ENCODE measurements around the gene VSIG1. TPM values are rescaled to one million over a fixed set of nuclear protein-coding genes. Genes with fewer than 3 reads are reported as not detected.

Gene VSIG1
- total RNA-seq, 1 donor from 2014 or later = 1.3 TPM

- POLR2A ChIA-PET = no interaction called here
- no peak overlapping the region for H3K4me3 Mint-ChIP-seq
- DNase-seq = no peak
- CTCF ChIA-PET = no interaction called here
- no peak for TF ChIP-seq CTCF (IDR thresholded peaks at IDR 0.05)
- intact Hi-C loops (cut with micrococcal nuclease) = no loop called here
- ATAC-seq (ENCODE audit: low read depth) = no peak
- no peaks in the 10 kb centered on the region for H3K9me3 Mint-ChIP-seq
- H3K27ac Mint-ChIP-seq = no peak overlapping the region
- no peaks in the 10 kb centered on the region for H3K27me3 Mint-ChIP-seq
- H3K4me1 Mint-ChIP-seq = peaks cover 21% of the 10 kb centered on the region
- no peaks in the 10 kb centered on the region for H3K36me3 Mint-ChIP-seq (ENCODE audit: low read depth)
These were observed 16.0 kb upstream of the VSIG1 start for GRCh38 chrX:108028854-108029253.

GRCh38 chrX:108029928-108030711 is 14.7 kb upstream of the VSIG1 start:
- peak; percentile 21 for ATAC-seq (ENCODE audit: low read depth)
- intact Hi-C loops (cut with micrococcal nuclease) = no loop called here
- H3K27me3 Mint-ChIP-seq = no peaks in the 10 kb centered on the region
- no peaks in the 10 kb centered on the region for H3K36me3 Mint-ChIP-seq (ENCODE audit: low read depth)
- no peak for DNase-seq
- no peak for TF ChIP-seq CTCF (IDR thresholded peaks at IDR 0.05)
- H3K4me3 Mint-ChIP-seq = no peak overlapping the region
- ChIA-PET POLR2A (no interaction called here), CTCF (interaction anchor here (1.2 kb wide), 1 partner anchor 9 kb away, joined by 6 read pairs; no protein-coding TSS in a partner anchor)
- H3K4me1 Mint-ChIP-seq = peaks cover 21% of the 10 kb centered on the region
- H3K27ac Mint-ChIP-seq = peak overlapping the region; percentile 56
- no peaks in the 10 kb centered on the region for H3K9me3 Mint-ChIP-seq

DNA sequence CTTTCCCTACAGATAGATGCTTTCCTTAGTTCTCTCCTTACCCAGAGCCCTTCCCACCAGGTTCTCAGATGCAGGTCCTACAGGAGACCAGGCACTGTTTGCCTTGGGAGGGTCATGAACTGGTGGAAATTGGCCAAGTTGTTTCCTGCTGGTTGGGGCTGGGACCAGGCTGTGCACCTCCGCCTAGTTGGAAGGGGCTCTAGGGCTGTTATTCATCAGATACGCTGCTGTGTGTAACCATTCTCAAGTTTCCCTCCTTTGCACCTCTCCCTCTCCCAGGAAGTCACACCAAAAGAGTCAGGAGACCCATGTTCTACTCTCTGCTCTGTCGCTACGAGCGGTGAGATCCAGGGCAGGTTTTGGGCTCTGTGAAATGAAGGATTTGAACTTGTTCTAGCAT is 11.9 kb upstream of the VSIG1 start:
- H3K4me1 Mint-ChIP-seq = peaks cover 13% of the 10 kb centered on the region
- intact Hi-C loops (cut with micrococcal nuclease) = no loop called here

GRCh38 chrX:108033890-108034289 is 11.0 kb upstream of the VSIG1 start:
- no peaks in the 10 kb centered on the region for H3K9me3 Mint-ChIP-seq
- peaks cover 9% of the 10 kb centered on the region for H3K4me1 Mint-ChIP-seq
- no peak overlapping the region for H3K27ac Mint-ChIP-seq
- no peaks in the 10 kb centered on the region for H3K36me3 Mint-ChIP-seq (ENCODE audit: low read depth)
- peaks cover 2% of the 10 kb centered on the region for H3K27me3 Mint-ChIP-seq
- ChIA-PET CTCF (no interaction called here), POLR2A (no interaction called here)
- ATAC-seq (ENCODE audit: low read depth) = no peak
- TF ChIP-seq CTCF (IDR thresholded peaks at IDR 0.05) = no peak
- no peak for DNase-seq
- intact Hi-C loops (cut with micrococcal nuclease) = no loop called here
- no peak overlapping the region for H3K4me3 Mint-ChIP-seq

More for the DNA sequence above, 11.9 kb upstream of the VSIG1 start:
- POLR2A ChIA-PET = no interaction called here
- ATAC-seq (ENCODE audit: low read depth) = no peak
- DNase-seq = no peak
- TF ChIP-seq CTCF (IDR thresholded peaks at IDR 0.05) = no peak
- CTCF ChIA-PET = no interaction called here
- H3K9me3 Mint-ChIP-seq = no peaks in the 10 kb centered on the region
- H3K4me3 Mint-ChIP-seq = no peak overlapping the region
- H3K27ac Mint-ChIP-seq = no peak overlapping the region
- H3K27me3 Mint-ChIP-seq = peaks cover 2% of the 10 kb centered on the region
- no peaks in the 10 kb centered on the region for H3K36me3 Mint-ChIP-seq (ENCODE audit: low read depth)

DNA sequence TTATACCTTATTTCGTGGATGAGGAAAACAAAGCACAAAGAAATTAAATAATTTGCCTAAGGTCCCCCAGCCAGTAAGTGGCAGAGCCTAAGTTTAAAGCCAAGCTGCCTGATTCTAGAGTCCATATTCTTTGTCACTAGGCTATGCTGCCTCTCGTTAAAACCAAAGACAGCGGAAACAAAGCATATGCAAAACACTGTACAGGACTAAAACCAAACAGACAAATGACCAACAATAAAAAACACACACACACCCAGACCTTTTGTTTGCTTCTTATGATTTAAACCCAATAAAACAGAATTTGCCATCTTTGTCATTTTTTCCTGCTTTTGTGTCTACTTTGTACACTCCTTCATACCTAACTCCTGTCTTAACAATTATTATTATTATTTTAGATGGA is 10.1 kb upstream of the VSIG1 start:
- ATAC-seq (ENCODE audit: low read depth) = no peak
- POLR2A ChIA-PET = no interaction called here

More for the DNA sequence above, 10.1 kb upstream of the VSIG1 start:
- TF ChIP-seq CTCF (IDR thresholded peaks at IDR 0.05) = no peak
- H3K27ac Mint-ChIP-seq = no peak overlapping the region
- no peaks in the 10 kb centered on the region for H3K9me3 Mint-ChIP-seq
- H3K4me3 Mint-ChIP-seq = no peak overlapping the region
- H3K27me3 Mint-ChIP-seq = peaks cover 2% of the 10 kb centered on the region
- intact Hi-C loops (cut with micrococcal nuclease) = no loop called here
- peaks cover 2% of the 10 kb centered on the region for H3K4me1 Mint-ChIP-seq
- CTCF ChIA-PET = no interaction called here
- no peak for DNase-seq
- H3K36me3 Mint-ChIP-seq (ENCODE audit: low read depth) = no peaks in the 10 kb centered on the region

All from activated B cell treated with CpG ODN at 0.5 μM for 24 hours (primary cell).